Caki2 (cell line): ENCODE results near the gene KIFAP3. TPM values are rescaled to one million over a fixed set of nuclear protein-coding genes. Genes with fewer than 3 reads are reported as not detected.
"Not testable (repeated sequence)": the region's sequence is repeated elsewhere in the genome, so short reads cannot be mapped to it uniquely, and the experiment has no call there.

Experiments
- DNase-seq: peaks from one replicate; pipeline ENCODE4 v3.0.0-alpha.2; 2015; ENCODE audit warnings: low read depth
- in situ Hi-C: cut with HindIII; loops from 2 replicates; pipeline ENCODE4 v1.10.0; 2016; ENCODE audit warnings: low sequenced_read_pairs, low pct_unique_long_range_greater_than_20kb, mixed read lengths
- total RNA-seq: library from RNA; depleted of rRNA; stranded (reverse); fragments of >200 nt; shearing (Covaris generic); gene quantifications from 2 replicates; pipeline ENCODE4 v1.2.3, GENCODE V29; 2014; ENCODE audit warnings: low replicate concordance

The KIFAP3 gene
- total RNA-seq, 1 experiment from 2014 or later = 69.9 TPM

GRCh38 chr1:169943963-169944526 lies 130.4 kb downstream of the KIFAP3 start:
- in situ Hi-C loops = no loop called here
- DNase-seq = no peak

GRCh38 chr1:169941982-169942830 lies 132.3 kb downstream of the KIFAP3 start:
- in situ Hi-C loops = no loop called here
- peak; percentile 78 for DNase-seq

GRCh38 chr1:169933984-169934725 lies 140.3 kb downstream of the KIFAP3 start:
- peak; percentile 90 for DNase-seq
- in situ Hi-C loops = no loop called here

DNA sequence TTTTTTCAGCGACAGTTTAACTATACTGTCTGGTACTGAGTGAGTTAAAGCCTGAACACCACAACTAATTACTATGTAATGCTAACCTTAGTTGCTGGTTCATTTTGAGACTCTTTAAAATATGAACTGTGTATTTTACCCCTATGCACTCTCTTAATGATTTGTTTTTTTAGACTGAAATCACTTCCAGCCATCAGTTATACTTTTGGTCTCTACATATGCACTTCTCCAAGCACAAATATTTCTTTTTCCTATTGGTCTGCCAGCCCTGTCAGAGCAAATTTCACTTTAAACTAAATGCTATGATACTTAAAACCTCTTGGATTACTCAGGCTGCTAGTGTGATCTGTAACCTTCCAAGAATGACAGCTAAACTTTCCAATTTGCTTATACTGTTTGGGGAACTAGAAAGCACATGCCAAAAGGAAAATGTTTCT lies 142.7 kb downstream of the KIFAP3 start:
- DNase-seq = peak; percentile 77
- in situ Hi-C loops = no loop called here

DNA sequence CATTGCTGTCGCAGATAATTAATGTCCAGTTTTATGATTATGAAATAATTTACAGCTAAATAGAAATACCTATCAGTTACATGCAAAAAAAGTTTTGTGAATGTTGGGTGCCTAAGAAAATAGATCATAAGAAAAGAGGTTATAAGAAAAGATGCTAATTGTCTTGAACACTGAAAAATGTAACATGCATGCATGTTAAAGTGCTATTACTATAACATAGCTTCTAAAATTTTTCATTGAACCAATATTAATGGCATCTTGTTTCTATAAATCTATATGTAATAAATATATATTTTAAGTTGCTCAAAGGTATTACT lies 145.3 kb downstream of the KIFAP3 start:
- in situ Hi-C loops = no loop called here
- no peak for DNase-seq

- peak; percentile 64 for DNase-seq
- in situ Hi-C loops = no loop called here
Observed at GRCh38 chr1:169928438-169929209, 145.9 kb downstream of the KIFAP3 start.

- in situ Hi-C loops = no loop called here
- DNase-seq = no peak
Observed at GRCh38 chr1:169925505-169926482, 148.7 kb downstream of the KIFAP3 start.

DNA sequence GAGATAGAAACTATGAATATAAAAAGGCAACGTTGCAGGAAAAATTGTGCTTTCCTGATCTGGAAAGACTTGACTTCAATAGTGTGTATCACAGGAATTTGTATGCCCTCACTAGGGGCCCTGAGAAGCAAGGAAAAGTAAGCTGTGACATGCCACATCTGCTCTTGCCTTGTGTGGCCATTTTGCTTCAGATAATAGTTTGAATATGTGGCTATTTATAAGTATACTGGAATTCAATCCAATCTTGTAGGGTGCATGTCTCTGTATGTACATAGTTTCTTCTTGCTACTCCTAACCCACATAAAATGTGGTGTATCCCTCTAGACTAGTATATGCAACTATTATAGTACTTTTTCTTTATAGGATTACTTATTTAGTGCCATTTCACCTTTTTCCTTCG lies 149.7 kb downstream of the KIFAP3 start:
- in situ Hi-C loops = no loop called here

GRCh38 chr1:169924063-169924462 lies 150.4 kb downstream of the KIFAP3 start:
- no peak for DNase-seq
- in situ Hi-C loops = no loop called here

More for the DNA sequence above, 149.7 kb downstream of the KIFAP3 start:
- DNase-seq = no peak

- no peak for DNase-seq
- in situ Hi-C loops = no loop called here
Observed at GRCh38 chr1:169921080-169921479, 153.4 kb downstream of the KIFAP3 start.

DNA sequence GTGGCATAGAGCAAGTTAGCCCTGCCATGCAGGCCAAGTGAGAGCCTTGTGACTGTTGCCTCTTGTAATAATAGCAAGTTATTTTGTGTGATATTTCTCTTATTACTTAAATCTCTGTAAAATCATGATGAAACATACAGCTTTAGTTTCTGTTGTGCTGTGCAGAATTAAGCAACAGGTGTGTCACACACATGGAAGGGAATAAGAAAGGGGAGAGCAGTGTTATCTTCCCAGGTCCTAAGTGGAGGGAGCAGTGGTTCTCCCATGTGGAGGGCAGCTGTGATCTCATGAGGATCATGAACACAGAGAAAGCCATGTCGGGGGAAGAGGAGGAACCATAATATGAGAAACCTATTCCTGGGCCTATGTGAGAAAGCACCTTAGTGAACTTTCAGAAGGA lies 155.6 kb downstream of the KIFAP3 start:
- DNase-seq = no peak
- in situ Hi-C loops = no loop called here

DNA sequence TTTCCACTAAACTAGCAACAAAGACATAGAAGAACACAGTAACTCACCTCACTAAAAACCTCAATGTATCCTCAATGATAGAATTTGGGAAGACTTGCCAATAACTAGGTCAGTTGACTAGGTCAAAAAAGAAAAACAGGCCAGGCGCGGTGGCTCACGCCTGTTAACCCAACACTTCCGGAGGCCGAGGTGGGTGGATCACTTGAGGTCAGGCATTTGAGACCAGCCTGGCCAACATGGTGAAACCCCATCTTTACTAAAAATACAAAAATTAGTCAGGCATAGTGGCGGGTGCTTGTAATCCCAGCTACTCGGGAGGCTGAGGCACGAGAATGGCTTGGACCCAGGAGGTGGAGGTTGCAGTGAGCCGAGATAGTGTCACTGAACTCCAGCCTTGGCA lies 156.3 kb downstream of the KIFAP3 start:
- in situ Hi-C loops, DNase-seq: not testable (repeated sequence)

DNA sequence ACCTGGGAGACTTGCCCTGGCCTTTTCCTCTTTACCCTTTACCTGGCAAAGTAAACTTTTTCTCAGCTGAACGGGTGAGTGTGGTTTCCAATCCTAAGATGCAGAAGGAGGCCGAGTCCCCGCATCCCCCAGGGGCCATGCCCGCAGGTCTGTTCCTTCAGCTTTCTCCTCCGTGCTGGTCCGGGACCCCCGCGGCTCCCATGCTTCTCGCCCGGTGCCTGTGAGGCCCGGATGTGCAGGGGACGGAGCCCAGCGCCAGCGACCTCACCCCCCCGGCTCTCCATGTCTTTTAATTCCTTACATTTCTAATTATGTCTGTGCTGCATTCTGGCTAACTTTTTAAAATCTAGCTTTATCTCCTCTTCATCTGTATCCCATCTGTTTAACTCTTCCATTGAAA lies 159.3 kb downstream of the KIFAP3 start:
- DNase-seq = no peak
- in situ Hi-C loops = no loop called here

DNA sequence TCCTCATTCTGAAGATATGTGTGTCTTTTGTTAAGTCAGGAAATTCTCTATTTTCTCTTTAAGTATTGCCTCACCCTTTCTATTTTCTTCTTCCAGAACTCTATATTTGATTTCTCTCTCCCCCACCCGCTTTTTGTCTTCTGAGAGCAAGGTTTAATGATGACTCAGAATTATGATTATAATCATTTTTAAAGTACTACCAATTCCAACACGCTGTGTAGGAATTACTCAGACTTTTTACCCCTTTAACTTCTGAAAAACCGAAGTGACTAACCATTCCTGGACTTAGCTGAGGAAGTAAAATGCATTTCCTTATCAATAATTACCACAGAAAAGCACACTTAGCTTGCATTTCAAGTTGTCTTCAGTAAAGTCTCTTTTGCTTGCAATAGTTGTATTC lies 160.0 kb downstream of the KIFAP3 start:
- DNase-seq = no peak
- in situ Hi-C loops = no loop called here

GRCh38 chr1:169909499-169909898 lies 165.0 kb downstream of the KIFAP3 start:
- DNase-seq = no peak
- in situ Hi-C loops = no loop called here

DNA sequence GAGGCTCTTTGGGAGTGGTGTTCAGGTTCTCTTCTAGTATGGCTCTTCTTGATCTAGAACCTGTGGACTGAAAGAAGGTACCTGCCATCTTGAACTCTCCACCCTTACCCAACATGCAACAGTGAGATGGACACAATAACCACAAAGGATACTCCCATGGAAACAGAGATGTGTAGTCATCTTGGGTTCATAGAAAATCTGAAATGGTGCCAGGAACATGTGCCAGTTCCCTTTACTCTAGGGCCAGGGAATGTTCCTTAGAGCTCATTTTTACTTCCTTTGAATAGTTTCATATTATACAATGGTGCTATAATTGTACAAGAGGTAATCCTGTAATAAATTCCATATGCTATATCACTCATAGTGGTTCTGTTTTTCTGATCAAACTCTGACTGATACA lies 167.6 kb downstream of the KIFAP3 start:
- no peak for DNase-seq
- in situ Hi-C loops = no loop called here

- in situ Hi-C loops = no loop called here
- no peak for DNase-seq
Observed at GRCh38 chr1:169904834-169905233, 169.7 kb downstream of the KIFAP3 start.

DNA sequence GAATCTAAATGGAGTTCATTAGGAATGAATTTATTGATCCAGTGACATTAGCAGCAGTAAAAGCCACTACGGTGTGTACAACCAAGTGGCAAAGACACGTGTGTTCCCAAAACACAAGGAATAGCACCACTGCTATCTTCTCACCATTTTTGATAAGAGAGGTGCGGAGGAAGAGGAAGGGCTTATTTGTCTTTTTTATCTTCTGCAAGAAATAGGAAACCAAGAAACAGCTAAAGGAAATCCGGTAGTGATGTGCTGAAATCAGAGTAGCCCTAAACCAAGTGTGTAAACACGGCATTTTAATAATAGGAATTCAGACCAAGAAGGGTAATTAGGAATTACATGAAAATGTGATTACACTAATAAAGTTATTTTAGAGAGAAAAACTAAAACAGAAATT lies 171.7 kb downstream of the KIFAP3 start:
- DNase-seq = no peak
- in situ Hi-C loops = no loop called here
